Measurements from ENCODE around the gene CPNE6.

- no peak for TF ChIP-seq CTCF (conservative IDR thresholded peaks at IDR 0.05)
- TF ChIP-seq EZH2 (IDR thresholded peaks at IDR 0.05; ENCODE audit: low read depth), result no peak
These were observed 16.7 kb downstream of the CPNE6 start for GRCh38 chr14:24088095-24088494.
